Colonic mucosa (tissue), 4 donors: ENCODE measurements around the gene MS4A15. TPM values are rescaled to one million over a fixed set of nuclear protein-coding genes. Genes with fewer than 3 reads are reported as not detected.

Source experiments
- DNase-seq: peaks from one replicate; pipeline ENCODE4 v3.0.0-alpha.2; 2020
- H3K27ac ChIP-seq: fragments of 200-600 bp; one replicate; pipeline ENCODE4 v1.8.0; 2021
- H3K27me3 ChIP-seq: fragments of 200-600 bp; one replicate; pipeline ENCODE4 v1.8.0; 2021
- H3K36me3 ChIP-seq: fragments of 200-600 bp; one replicate; pipeline ENCODE4 v1.8.0; 2021
- H3K4me1 ChIP-seq: fragments of 200-600 bp; one replicate; pipeline ENCODE4 v1.8.0; 2021; ENCODE audit warnings: mild to moderate bottlenecking
- H3K4me3 ChIP-seq: fragments of 200-600 bp; one replicate; pipeline ENCODE4 v1.8.0; 2021
- H3K9ac ChIP-seq, 2 donors: one replicate each; pipeline ENCODE4 v1.7.0; 2013; ENCODE audit warnings: control low read depth in 2 of 2, low read depth in 2 of 2, low read length in 2 of 2
- H3K9me3 ChIP-seq: fragments of 200-600 bp; one replicate; pipeline ENCODE4 v1.8.0; 2021
- CTCF ChIP-seq: fragments of 200-600 bp; IDR thresholded peaks from one replicate; pipeline ENCODE4 v1.8.0; 2022; ENCODE audit warnings: antibody characterized with exemption, mild to moderate bottlenecking
- intact Hi-C: fragments of 100-400 bp; cut with DNase I; formaldehyde crosslinking; loops from one replicate; pipeline ENCODE4 v1.14.1; 2022
- total RNA-seq, 2 donors: library from RNA; stranded (reverse); fragmentation: NEBNext Ultra II Directional in 1 of 2; extraction: Animal tissue kit (Norgen Biotek cat#: 25700) in 1 of 2; gene quantifications; one replicate each; pipeline ENCODE4 v1.2.1, GENCODE V29; 2021
- donor health status: healthy.
- donor health status: DM: no; HTN: no; CAD: no.
- donor health status: DM: no; HTN: no; CAD: no.

MS4A15 gene
- total RNA-seq, 2 donors from 2014 or later, result 0.13 TPM; not detected in 1

GRCh38 chr11:60731586-60731985 lies 25.1 kb upstream of the MS4A15 start:
- no peak for TF ChIP-seq CTCF
- no peak overlapping the region for H3K27ac ChIP-seq
- DNase-seq, result no peak
- no peak overlapping the region for H3K4me3 ChIP-seq
- no peaks in the 10 kb centered on the region for H3K36me3 ChIP-seq
- no peaks in the 10 kb centered on the region for H3K9me3 ChIP-seq
- H3K4me1 ChIP-seq, result no peaks in the 10 kb centered on the region
- intact Hi-C loops, result no loop called here
- no peak overlapping the region for H3K9ac ChIP-seq
- H3K27me3 ChIP-seq, result no peaks in the 10 kb centered on the region

GRCh38 chr11:60734279-60734678 lies 22.4 kb upstream of the MS4A15 start:
- intact Hi-C loops, result no loop called here
- DNase-seq, result no peak
- no peaks in the 10 kb centered on the region for H3K9me3 ChIP-seq

GRCh38 chr11:60739114-60739513 lies 17.6 kb upstream of the MS4A15 start:
- Histone ChIP-seq H3K4me1 (no peaks in the 10 kb centered on the region), H3K9ac (no peak overlapping the region), H3K36me3 (no peaks in the 10 kb centered on the region), H3K4me3 (no peak overlapping the region), H3K27me3 (no peaks in the 10 kb centered on the region), H3K27ac (no peak overlapping the region), H3K9me3 (no peaks in the 10 kb centered on the region)
- no peak for TF ChIP-seq CTCF
- no peak for DNase-seq
- intact Hi-C loops, result no loop called here

More at GRCh38 chr11:60734279-60734678, 22.4 kb upstream of the MS4A15 start:
- no peak overlapping the region for H3K4me3 ChIP-seq
- H3K4me1 ChIP-seq, result no peaks in the 10 kb centered on the region
- TF ChIP-seq CTCF, result no peak
- no peak overlapping the region for H3K9ac ChIP-seq
- no peaks in the 10 kb centered on the region for H3K36me3 ChIP-seq
- no peaks in the 10 kb centered on the region for H3K27me3 ChIP-seq
- H3K27ac ChIP-seq, result no peak overlapping the region

GRCh38 chr11:60740573-60740972 lies 16.1 kb upstream of the MS4A15 start:
- TF ChIP-seq CTCF, result no peak
- no peaks in the 10 kb centered on the region for H3K4me1 ChIP-seq
- H3K9ac ChIP-seq, result no peak overlapping the region
- no peaks in the 10 kb centered on the region for H3K36me3 ChIP-seq
- no peak overlapping the region for H3K4me3 ChIP-seq
- intact Hi-C loops, result no loop called here
- no peak overlapping the region for H3K27ac ChIP-seq
- H3K27me3 ChIP-seq, result no peaks in the 10 kb centered on the region
- no peak for DNase-seq
- no peaks in the 10 kb centered on the region for H3K9me3 ChIP-seq

- intact Hi-C loops, result no loop called here
- no peaks in the 10 kb centered on the region for H3K36me3 ChIP-seq
Measured at GRCh38 chr11:60741421-60741820, 15.2 kb upstream of the MS4A15 start.

More at GRCh38 chr11:60741421-60741820, 15.2 kb upstream of the MS4A15 start:
- DNase-seq, result no peak
- Histone ChIP-seq H3K4me3 (no peak overlapping the region), H3K27ac (no peak overlapping the region), H3K4me1 (no peaks in the 10 kb centered on the region), H3K9me3 (no peaks in the 10 kb centered on the region), H3K27me3 (no peaks in the 10 kb centered on the region), H3K9ac (no peak overlapping the region)
- TF ChIP-seq CTCF, result no peak
